HG03159 (cell line): Measurements from ENCODE around the gene PRKAG1.

Experiments used
- ATAC-seq: cut with Tn5 transposase; IDR thresholded peaks from one replicate; pipeline ENCODE4 v1.9.1; 2021; ENCODE audit warnings: mild to moderate bottlenecking, moderate library complexity; ENCODE audit not compliant: unreplicated experiment

PRKAG1 gene

GRCh38 chr12:49050507-49051372, 32.2 kb upstream of the PRKAG1 start:
- no peak for ATAC-seq

- ATAC-seq = no peak
These were observed 31.1 kb upstream of the PRKAG1 start for GRCh38 chr12:49049566-49050224.

GRCh38 chr12:49048953-49049352, 30.4 kb upstream of the PRKAG1 start:
- no peak for ATAC-seq

- no peak for ATAC-seq
These were observed 27.7 kb upstream of the PRKAG1 start for GRCh38 chr12:49046129-49046895.

- ATAC-seq = no peak
These were observed 26.1 kb upstream of the PRKAG1 start for GRCh38 chr12:49044660-49045059.

GRCh38 chr12:49043856-49044258, 25.3 kb upstream of the PRKAG1 start:
- no peak for ATAC-seq

GRCh38 chr12:49043241-49043640, 24.7 kb upstream of the PRKAG1 start:
- ATAC-seq = no peak

GRCh38 chr12:49041881-49042484, 23.4 kb upstream of the PRKAG1 start:
- no peak for ATAC-seq

GRCh38 chr12:49041036-49041880, 22.7 kb upstream of the PRKAG1 start:
- ATAC-seq = no peak

GRCh38 chr12:49040364-49040855, 21.8 kb upstream of the PRKAG1 start:
- ATAC-seq = no peak

- ATAC-seq = no peak
These were observed 21.1 kb upstream of the PRKAG1 start for GRCh38 chr12:49039421-49040363.

GRCh38 chr12:49038291-49038955, 19.8 kb upstream of the PRKAG1 start:
- no peak for ATAC-seq

- no peak for ATAC-seq
These were observed 19.3 kb upstream of the PRKAG1 start for GRCh38 chr12:49037947-49038237.

GRCh38 chr12:49037111-49037946, 18.8 kb upstream of the PRKAG1 start:
- no peak for ATAC-seq

GRCh38 chr12:49036029-49036428, 17.5 kb upstream of the PRKAG1 start:
- ATAC-seq = no peak

GRCh38 chr12:49034286-49034622, 15.7 kb upstream of the PRKAG1 start:
- ATAC-seq = no peak

- no peak for ATAC-seq
These were observed 15.2 kb upstream of the PRKAG1 start for GRCh38 chr12:49033611-49034285.
